HCT116 (cell line): ENCODE data around the gene TXLNG. TPM values are rescaled to one million over a fixed set of nuclear protein-coding genes. Genes with fewer than 3 reads are reported as not detected.

ENCODE experiments used
- ATAC-seq: fragments of 200-7000 bp; cut with Tn5 transposase; 2 replicates; pipeline ENCODE4 v1.9.1; 2020; ENCODE audit warnings: mild to moderate bottlenecking, moderate library complexity
- BruUV-seq: library from RNA; stranded (reverse); fragments of 400-500 nt; replicated peaks from 2 replicates; lab custom pipeline; 2021; lab: Mats Ljungman, UMichigan
- CTCF ChIA-PET: fragments of 300-600 bp; sonication (Branson Sonifier 250); formaldehyde crosslinking; loops from one replicate; lab custom pipeline; 2021; ENCODE audit warnings: antibody characterized with exemption; lab: Charles Lee
- POLR2A ChIA-PET: fragments of 300-600, 350-600 bp; sonication (Branson Sonifier 250); formaldehyde crosslinking; loops from one replicate; lab custom pipeline; 2021; ENCODE audit warnings: antibody characterized with exemption; lab: Charles Lee
- RAD21 ChIA-PET, 2 experiments: fragments of 300-600 bp; sonication (Branson Sonifier 250); formaldehyde crosslinking; loops; one replicate each; lab custom pipeline; 2023; ENCODE audit warnings: low total read pairs in 2 of 2; ENCODE audit not compliant: uncharacterized antibody in 2 of 2, unreplicated experiment in 2 of 2, low non-redundant PET in 1 of 2; lab: Charles Lee
- DNase-seq: peaks from one replicate; pipeline ENCODE4 v3.0.0-alpha.2; 2010; ENCODE audit warnings: low read depth, low spot score
- H2AFZ ChIP-seq: fragments of 200-600 bp; shearing (Covaris generic), sonication (generic); 2 replicates; pipeline ENCODE4 v1.6.1; 2017; ENCODE audit warnings: low read depth, mixed run types, mixed read lengths, antibody characterized with exemption, low read length; ENCODE audit not compliant: poor library complexity, severe bottlenecking
- H3K27ac ChIP-seq: 2 replicates; pipeline ENCODE4 v1.5.1; 2012; ENCODE audit warnings: low read depth, low read length
- H3K27me3 ChIP-seq: fragments of 200-600 bp; sonication (generic); 2 replicates; pipeline ENCODE4 v1.6.1; 2016; ENCODE audit warnings: mixed run types, low read length, mixed read lengths; ENCODE audit not compliant: insufficient read depth
- H3K36me3 ChIP-seq, 2 experiments: fragments of 200-500 bp in 1 of 2; fragments of 200-600 bp in 1 of 2; sonication (Bioruptor generic) in 1 of 2; sonication (generic) in 1 of 2; 2 replicates each; pipeline versions ENCODE4 v1.5.1 to v1.6.1; 2014 to 2016; ENCODE audit warnings: low read length in 2 of 2, inconsistent platforms in 1 of 2, mixed read lengths in 1 of 2, mixed run types in 1 of 2; ENCODE audit not compliant: insufficient read depth in 2 of 2, control insufficient read depth in 1 of 2
- H3K4me1 ChIP-seq, 2 experiments: fragments of 200-600 bp in 1 of 2; sonication (generic) in 1 of 2; 2 replicates each; pipeline versions ENCODE4 v1.5.1 to v1.6.1; 2012 to 2017; ENCODE audit warnings: low read length in 2 of 2, inconsistent platforms in 1 of 2, mild to moderate bottlenecking in 1 of 2, mixed read lengths in 1 of 2, mixed run types in 1 of 2, moderate library complexity in 1 of 2; ENCODE audit not compliant: insufficient read depth in 2 of 2, control insufficient read depth in 1 of 2
- H3K4me2 ChIP-seq: fragments of 200-600 bp; sonication (generic); 2 replicates; pipeline ENCODE4 v1.6.1; 2017; ENCODE audit warnings: mixed run types, low read length, mixed read lengths
- H3K4me3 ChIP-seq, 2 experiments: fragments of 200-600 bp in 1 of 2; sonication (generic) in 1 of 2; replicated peaks in 1 of 2; 2 replicates each; pipeline ENCODE4 v1.5.1; 2011 to 2016; ENCODE audit warnings: low read length in 2 of 2, control low read depth in 1 of 2, low read depth in 1 of 2, mild to moderate bottlenecking in 1 of 2, mixed read lengths in 1 of 2, mixed run types in 1 of 2
- H3K79me2 ChIP-seq: fragments of 200-600 bp; sonication (generic); 2 replicates; pipeline ENCODE4 v1.6.1; 2017; ENCODE audit warnings: mild to moderate bottlenecking, mixed run types, low read length, moderate library complexity, mixed read lengths; ENCODE audit not compliant: insufficient read depth
- H3K9ac ChIP-seq: fragments of 200-600 bp; sonication (generic); 2 replicates; pipeline ENCODE4 v1.6.1; 2016; ENCODE audit warnings: low read length, mixed read lengths
- H3K9me2 ChIP-seq: fragments of 200-600 bp; sonication (generic), shearing (Covaris generic); 2 replicates; pipeline ENCODE4 v1.6.1; 2017; ENCODE audit warnings: mixed run types, mild to moderate bottlenecking, moderate library complexity; ENCODE audit not compliant: insufficient read depth
- H3K9me3 ChIP-seq, 2 experiments: fragments of 200-500 bp in 1 of 2; fragments of 200-600 bp in 1 of 2; sonication (Bioruptor generic) in 1 of 2; sonication (generic) in 1 of 2; 2 replicates each; pipeline ENCODE4 v1.6.1; 2014 to 2017; ENCODE audit warnings: low read length in 2 of 2, mixed read lengths in 2 of 2, inconsistent platforms in 1 of 2, low read depth in 1 of 2, mild to moderate bottlenecking in 1 of 2, mixed run types in 1 of 2, moderate library complexity in 1 of 2; ENCODE audit not compliant: control insufficient read depth in 1 of 2, insufficient read depth in 1 of 2
- H4K20me1 ChIP-seq: fragments of 200-600 bp; sonication (generic), shearing (Covaris generic); 2 replicates; pipeline ENCODE4 v1.6.1; 2017; ENCODE audit warnings: mixed run types, mild to moderate bottlenecking, moderate library complexity; ENCODE audit not compliant: insufficient read depth
- ATF3 ChIP-seq: IDR thresholded peaks from 2 replicates; pipeline ENCODE4 v1.6.1; 2012
- MAX ChIP-seq: IDR thresholded peaks from 2 replicates; pipeline ENCODE4 v1.6.1; 2012
- POLR2AphosphoS5 ChIP-seq: IDR thresholded peaks from 2 replicates; pipeline ENCODE4 v1.6.1; 2011; ENCODE audit warnings: mild to moderate bottlenecking, low read depth, low read length, moderate library complexity
- REST ChIP-seq: IDR thresholded peaks from 2 replicates; pipeline ENCODE4 v1.6.1; 2012; ENCODE audit warnings: low read depth
- TCF7L2 ChIP-seq: IDR thresholded peaks from 2 replicates; pipeline ENCODE4 v1.7.0; 2011; ENCODE audit warnings: borderline replicate concordance, inconsistent platforms; ENCODE audit not compliant: insufficient read depth, insufficient read length; ENCODE audit errors: extremely low read depth
- ZBTB33 ChIP-seq: IDR thresholded peaks from 2 replicates; pipeline ENCODE4 v1.6.1; 2011; ENCODE audit warnings: mild to moderate bottlenecking, low read length, moderate library complexity; ENCODE audit not compliant: insufficient replicate concordance; ENCODE audit errors: extremely low read depth
- ZNF274 ChIP-seq: fragments of 200-500 bp; sonication (Bioruptor generic); IDR thresholded peaks from 2 replicates; pipeline ENCODE4 v1.6.1; 2014; ENCODE audit warnings: mild to moderate bottlenecking, low read depth, low read length, inconsistent platforms
- intact Hi-C: fragments of 100-400 bp; cut with micrococcal nuclease; formaldehyde crosslinking; loops from 2 replicates; pipeline ENCODE4 v1.10.0; 2022
- total RNA-seq: library from RNA; stranded (reverse); gene quantifications from one replicate; pipeline ENCODE4 v1.2.1, GENCODE V29; 2021; ENCODE audit not compliant: unreplicated experiment

The TXLNG gene
- total RNA-seq, 1 experiment from 2014 or later = 22.9 TPM

GRCh38 chrX:16832301-16832700 lies 46.0 kb downstream of the TXLNG start:
- ATAC-seq = no peak
- ChIA-PET POLR2A (no interaction called here), RAD21 (no interaction called here), CTCF (interaction anchor here (1.5 kb wide), 1 partner anchor 214 kb away, joined by 3 read pairs; no protein-coding TSS in a partner anchor)
- Histone ChIP-seq H4K20me1 (no peaks in the 10 kb centered on the region), H3K4me2 (no peak overlapping the region), H3K36me3 (peaks cover 3 to 33% of the 10 kb centered on the region in 2 experiments; a peak in 3 of 4 replicates), H2AFZ (no peak overlapping the region), H3K4me1 (peaks cover 0 to 3% of the 10 kb centered on the region in 2 experiments; a peak in 1 of 4 replicates), H3K9me2 (no peaks in the 10 kb centered on the region), H3K9me3 (no peaks in the 10 kb centered on the region), H3K27me3 (no peaks in the 10 kb centered on the region), H3K4me3 (no peak overlapping the region), H3K9ac (no peak overlapping the region), H3K27ac (no peak overlapping the region), H3K79me2 (peaks cover 20% of the 10 kb centered on the region)
- intact Hi-C loops = no loop called here
- no peak for TF ChIP-seq TCF7L2
- BruUV-seq = no TSS peak
- DNase-seq = no peak

GRCh38 chrX:16834806-16835205 lies 48.5 kb downstream of the TXLNG start:
- Histone ChIP-seq H3K27ac (no peak overlapping the region), H2AFZ (no peak overlapping the region)
- CTCF ChIA-PET = no interaction called here
- TF ChIP-seq ZNF274 (no peak), ZBTB33 (no peak), POLR2AphosphoS5 (no peak), ATF3 (no peak), MAX (no peak), REST (no peak)
- TF ChIP-seq, all 23 proteins: peak for 0
- H3K9ac ChIP-seq = no peak overlapping the region
- no peak for ATAC-seq
- H3K9me3 ChIP-seq = no peaks in the 10 kb centered on the region
- RAD21 ChIA-PET = no interaction called here
- H3K27me3 ChIP-seq = no peaks in the 10 kb centered on the region
- H3K4me2 ChIP-seq = no peak overlapping the region
- H3K4me1 ChIP-seq = peaks cover 0 to 21% of the 10 kb centered on the region in 2 experiments; a peak in 3 of 4 replicates
- H3K36me3 ChIP-seq = peaks cover 8 to 22% of the 10 kb centered on the region in 2 experiments; a peak in 3 of 4 replicates
- H3K79me2 ChIP-seq = peaks cover 3% of the 10 kb centered on the region; the same call in 1 of the 2 replicates
- intact Hi-C loops = no loop called here
- no TSS peak for BruUV-seq
- POLR2A ChIA-PET = no interaction called here
- H4K20me1 ChIP-seq = no peaks in the 10 kb centered on the region
- no peak overlapping the region for H3K4me3 ChIP-seq
- no peaks in the 10 kb centered on the region for H3K9me2 ChIP-seq
- no peak for DNase-seq
